NCI-H345 treated with DMSO at 0.1 percent for 48 hours (cell line): Measurements from ENCODE around the gene SHC1.

Experiments used
- DNase-seq: peaks from one replicate; lab custom pipeline; 2025; ENCODE audit not compliant: unreplicated experiment; lab: John Stamatoyannopoulos, UW

The SHC1 gene

DNA sequence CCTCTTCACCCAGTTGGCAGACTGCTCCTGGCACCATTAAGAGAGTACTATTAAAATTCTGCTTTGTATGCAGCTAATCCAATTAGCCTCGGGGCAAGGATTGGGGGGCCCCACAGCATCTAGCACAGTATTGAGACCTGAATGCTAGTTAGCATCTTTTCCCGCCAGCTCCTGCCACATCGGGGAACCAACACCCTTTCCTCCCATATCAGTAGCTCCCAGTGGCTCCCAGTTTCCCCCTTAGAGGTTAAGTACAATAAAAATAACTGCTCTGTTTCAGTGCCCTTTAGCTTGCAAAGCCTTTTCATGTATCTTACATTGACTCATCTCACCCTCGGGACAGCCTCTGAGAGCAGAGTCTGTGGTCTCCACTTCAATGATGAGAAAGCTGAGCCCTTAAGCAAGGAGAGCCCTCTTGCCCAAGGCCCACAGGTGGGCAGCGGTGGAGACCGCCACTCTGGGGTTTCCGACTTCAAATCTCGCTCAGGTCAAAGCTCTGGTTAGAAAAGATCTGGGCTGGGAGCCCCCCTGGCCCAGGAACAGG is 29.8 kb downstream of the SHC1 start:
- DNase-seq, result no peak

DNA sequence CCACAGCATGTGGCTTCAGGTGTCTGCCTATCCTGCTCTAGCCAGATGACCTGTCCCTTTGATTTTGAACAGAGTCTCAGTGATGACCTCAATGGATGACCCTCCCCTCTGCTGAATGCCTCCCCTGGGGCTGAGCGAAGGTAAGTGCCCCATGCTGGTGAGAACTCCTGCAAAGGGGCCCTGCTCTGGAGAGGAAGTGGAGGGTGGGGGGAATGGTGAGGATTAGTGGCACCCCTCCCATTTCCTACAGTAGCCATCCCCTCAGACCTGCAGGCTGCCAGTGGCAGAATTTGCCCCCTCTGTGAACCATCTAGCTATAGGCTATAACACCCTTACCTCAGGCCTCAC is 30.4 kb downstream of the SHC1 start:
- DNase-seq, result no peak

DNA sequence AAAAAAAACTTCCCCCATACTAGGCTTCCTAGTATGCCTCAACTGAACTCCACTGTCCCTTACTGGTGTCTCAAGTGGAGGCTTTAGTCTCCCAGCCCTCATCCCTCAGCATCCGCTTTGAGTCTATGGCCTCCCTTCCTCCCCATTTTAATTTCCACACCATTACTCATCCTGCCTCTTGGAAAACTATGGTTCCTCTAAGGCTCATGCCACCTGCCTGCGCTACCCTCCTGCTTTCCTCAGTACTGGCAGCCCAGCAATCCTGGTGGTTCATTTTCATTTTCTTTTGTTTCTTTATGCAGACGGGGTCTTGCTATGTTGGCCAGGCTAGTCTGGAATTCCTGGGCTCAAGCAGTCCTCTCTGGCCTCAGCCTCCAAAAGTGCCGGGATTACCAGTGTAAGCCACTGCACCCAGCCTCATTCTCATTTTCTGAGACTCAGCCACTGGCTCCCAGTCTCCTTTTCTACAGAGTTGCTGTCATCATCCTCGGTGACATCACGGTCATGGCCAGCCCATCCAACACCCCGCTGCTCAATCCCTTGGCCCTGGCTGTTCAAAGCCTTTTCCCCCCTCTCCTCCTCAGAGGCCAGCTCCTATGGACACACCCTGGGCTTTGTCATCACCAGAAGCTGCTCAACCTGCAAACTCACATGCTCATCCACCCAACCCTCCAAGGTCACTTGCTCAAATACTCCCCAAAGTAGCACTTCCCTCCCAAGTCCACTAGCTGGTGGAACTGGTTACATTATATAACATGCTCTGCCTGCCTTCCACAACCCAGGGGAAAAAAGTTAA is 31.7 kb downstream of the SHC1 start:
- no peak for DNase-seq

DNA sequence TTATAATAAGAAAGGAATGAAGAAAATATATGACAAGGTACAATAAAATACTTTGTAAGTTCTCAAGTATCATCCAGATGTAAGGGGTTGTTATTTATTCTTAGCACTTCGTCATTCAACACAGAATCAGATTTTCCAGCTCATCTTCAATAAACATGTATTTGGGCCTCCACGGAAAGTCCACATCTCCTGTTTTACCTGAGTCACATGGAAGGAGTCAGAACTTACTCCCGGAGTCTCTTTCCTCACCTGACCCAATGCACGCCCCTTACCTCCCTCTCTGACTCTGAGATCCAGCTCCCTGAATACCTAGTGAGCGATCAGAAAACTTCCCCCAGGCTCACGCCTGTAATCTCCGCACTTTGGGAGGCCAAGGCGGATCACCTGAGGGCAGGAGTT is 32.6 kb downstream of the SHC1 start:
- DNase-seq, result no peak

DNA sequence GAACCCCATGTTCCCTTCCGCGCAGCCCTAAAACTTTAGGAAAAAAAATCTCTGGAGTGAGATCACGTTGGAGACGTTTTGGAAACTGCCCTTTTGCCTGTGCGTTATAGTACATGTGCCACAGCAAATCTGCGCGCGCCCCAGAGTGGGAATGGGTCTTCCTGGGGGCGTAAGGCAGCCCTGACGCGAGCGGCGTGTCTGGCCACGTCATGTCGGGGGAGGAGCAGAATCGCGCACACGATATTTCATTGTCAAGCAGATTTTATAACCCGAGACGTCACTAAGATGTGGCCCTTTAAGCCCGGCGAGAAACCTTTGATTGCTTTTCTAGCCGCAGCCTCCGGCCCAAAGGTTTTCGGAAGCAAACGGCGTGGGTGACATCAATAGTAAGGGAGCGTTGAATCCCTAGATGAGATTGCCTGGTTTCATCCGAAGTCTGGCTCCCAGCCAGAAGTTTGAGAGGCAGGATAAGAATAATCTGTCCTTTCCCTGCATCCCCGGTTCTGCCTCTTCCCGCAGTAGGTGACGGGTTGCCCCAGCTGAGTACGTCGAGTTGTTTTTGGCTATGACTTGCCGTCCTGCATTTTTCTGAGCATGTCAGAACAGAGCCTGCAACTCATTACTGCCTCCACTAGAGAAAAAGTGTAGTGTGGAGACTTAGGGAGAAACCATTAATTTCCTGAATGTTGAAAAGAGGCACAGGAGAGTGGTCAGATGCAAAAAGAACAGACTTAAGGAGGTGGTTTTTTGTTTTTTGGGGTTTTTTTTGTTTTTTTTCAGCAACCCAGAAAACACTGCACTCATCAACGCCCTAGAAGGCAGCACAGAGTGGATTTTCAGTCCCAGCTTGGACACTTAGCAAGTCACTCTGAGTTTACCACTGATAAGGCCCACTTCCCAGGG is 33.2 kb downstream of the SHC1 start:
- DNase-seq, result peak; percentile 99

DNA sequence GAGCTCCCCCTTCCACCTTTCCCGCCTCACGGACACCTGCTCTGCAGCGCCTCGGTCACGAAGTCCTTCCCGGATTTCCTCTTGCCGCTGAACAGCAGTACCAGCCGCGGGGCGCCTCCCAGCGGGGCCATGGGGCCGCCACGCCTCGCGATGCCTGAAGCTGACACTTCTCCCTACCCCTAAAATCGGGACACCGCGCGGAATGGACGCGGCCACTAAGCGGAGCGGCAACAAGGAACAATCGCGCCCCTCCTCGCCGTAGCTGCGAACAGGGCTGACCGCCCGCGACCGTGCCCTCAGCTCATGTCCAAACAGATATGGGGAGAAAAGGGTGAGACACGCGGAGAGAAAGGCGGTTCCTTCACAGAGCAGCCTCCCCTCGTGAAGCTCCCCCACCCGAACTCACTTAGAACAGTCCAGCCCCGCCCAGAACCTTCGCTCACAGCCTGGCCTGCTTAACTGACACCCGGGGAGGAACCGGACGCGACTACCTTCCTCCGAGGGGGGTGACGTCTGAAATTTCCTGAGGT is 33.9 kb downstream of the SHC1 start, which contains the start of gene PMVK:
Gene PMVK (minus strand): TSS at position 165 of the 530 bp plus-strand sequence. CDS start 34 bp downstream, at position 131.
- peak; percentile 99 for DNase-seq

DNA sequence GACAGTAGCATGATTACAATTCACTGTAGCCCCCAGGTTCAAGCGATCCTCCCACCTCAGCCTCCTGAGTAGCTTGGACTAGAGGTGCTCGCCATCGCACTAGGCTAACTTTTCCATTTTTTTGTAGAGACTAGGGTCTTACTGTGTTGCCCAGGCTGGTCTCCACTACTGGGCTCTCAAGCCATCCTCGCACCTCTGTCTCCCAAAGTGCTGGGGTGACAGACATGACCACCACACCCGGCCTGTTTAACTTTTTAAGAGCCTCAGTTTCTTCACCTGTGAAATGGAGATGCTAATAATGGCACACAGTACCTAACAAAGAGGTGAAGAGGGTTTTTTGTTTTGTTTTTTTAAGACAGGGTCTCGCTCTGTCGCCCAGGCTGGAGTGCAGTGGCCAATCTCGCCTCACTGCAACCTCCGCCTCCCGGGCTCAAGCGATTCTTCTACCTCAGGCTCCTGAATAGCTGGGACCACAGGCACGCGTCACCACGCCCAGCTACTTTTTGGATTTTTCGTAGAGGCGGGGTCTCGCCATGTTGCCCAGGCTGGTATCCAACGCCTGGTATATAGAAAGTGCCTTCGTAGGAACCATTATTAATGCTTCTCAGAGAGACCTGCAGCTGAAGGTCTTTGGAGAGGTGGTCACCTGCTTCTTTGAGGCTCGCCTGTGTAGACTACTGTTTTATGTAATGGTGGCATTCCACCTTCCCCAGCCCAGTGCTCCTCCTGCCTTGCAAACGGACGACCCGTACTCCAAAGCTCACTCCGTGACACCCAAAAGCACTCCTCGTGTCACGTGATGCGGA is 34.6 kb downstream of the SHC1 start:
- no peak for DNase-seq

DNA sequence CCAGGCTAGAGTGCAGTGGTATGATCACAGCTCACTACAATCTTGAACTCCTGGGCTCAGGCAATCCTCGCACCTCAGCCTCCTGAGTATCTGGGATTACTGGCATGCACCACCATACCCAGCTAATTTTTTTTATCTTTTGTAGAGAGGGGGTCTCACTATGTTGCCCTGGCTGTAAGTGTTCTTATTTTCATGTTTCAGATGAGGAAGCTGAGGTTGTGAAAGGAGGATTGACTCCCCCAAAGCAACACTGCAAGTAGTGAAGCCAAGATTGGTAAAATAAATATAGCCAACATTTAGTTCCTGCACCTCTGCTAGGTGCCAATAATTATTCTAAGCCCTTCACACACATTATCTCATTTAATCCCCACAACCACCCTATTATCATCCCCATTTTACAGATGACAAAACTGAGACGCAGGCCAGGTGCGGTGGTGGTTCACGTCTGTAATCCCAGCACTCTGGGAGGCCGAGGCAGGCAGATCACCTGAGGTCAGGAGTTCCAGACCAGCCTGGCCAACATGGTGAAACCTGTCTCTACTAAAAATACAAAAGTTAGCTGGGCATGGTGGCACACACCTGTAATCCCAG is 36.1 kb downstream of the SHC1 start:
- DNase-seq, result no peak

DNA sequence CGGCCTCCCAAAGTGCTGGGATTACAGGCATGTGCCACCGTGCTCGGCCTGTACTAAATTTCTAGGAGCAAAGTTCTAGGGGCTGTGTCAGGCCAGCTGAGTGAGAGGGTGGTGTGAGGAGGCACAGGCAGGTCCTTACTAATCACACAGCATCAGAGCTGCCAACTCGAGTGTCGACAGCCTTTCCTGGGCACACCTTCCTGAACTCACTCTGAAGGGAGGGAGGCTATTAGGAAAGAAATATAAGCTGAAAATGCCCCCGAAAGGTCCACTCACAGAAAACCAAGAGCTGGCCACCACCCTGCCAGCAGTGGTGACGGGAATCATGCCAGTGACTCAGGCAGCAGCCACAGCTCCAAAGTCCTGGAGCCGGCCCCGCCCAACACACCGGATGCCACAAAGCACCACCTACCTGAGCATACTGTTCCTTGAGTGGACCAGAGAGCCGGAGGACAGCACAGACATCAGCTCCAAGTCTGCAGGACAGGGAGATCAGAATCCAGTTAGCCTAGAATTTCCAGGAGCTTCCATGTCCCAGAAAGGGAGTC is 38.5 kb downstream of the SHC1 start:
- DNase-seq, result no peak

DNA sequence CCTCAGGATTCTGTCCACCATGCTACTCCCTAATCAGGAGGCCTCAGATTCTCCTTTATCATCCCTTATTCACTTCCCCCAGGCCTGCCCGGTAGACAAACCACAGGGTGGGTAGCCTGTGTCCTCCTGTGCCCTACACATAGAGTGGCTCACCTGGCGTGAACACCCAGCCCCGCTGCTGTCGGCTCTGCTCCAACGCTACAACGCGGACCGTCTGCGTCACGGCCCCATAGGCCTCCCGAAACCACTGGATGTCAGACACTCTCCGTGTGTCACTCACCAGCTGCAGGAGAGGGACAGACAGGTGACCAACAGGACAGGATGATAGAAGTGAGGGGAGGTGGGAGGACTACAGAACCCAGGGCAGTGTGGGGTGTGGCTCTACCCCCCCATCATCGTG is 44.3 kb downstream of the SHC1 start:
- no peak for DNase-seq

DNA sequence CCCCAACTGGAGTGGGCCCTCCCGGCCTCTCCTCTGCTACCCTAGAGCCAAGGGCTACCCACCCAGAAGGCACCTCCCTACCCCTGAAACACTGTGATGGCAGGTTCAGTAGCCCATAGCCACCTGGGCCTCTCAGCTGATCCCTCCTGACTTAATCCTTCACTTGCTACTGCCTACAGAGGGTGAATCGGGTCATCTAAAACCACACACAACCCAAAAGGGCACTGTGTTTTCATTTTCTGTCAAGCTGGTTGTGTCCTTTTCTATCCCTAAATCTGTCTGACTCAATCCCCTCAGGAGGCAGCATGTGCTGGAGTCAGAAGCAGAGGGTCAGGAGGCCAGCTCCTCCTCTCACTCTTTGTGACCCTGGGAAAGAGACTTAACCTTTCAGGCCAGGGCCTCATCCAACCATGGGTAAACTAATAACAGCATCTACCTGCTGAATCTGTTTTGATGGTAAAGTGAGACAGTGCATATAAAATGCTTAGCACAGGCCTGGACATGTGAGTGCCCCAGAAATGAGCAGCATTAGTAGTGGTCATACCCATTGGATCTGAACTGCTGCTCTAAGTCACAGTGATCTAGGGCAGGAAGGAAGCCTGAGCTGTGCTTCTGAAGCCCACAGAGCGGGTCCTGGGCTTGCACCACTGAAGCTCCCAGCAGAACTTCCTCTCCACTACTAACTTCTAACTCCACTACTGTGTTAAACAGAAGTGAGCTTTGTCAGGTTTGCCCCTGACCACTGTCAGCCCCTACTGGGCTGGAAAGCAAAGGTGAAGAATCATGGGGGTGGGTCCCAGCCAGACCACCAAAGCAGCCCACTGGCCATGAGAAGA is 45.0 kb downstream of the SHC1 start:
- no peak for DNase-seq

DNA sequence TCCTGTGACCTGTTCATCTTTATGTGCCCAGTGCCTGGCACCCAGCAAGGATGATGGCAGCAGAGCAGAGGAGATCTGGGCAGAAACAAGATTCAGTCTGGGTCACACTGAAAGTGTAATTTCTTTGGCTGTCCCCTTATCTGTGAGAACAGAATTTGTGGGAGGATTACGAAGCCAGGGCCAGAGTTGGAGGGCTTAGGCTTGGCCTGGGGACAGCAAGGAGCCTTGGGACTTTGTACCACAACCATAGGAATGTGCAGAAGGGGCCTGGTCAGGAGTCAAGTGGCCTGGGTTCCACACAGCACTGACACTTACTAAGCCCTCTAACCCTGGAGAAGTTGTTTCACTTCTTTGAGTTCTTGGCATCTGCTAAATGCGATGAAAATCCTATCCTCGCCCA is 46.9 kb downstream of the SHC1 start:
- DNase-seq, result no peak

DNA sequence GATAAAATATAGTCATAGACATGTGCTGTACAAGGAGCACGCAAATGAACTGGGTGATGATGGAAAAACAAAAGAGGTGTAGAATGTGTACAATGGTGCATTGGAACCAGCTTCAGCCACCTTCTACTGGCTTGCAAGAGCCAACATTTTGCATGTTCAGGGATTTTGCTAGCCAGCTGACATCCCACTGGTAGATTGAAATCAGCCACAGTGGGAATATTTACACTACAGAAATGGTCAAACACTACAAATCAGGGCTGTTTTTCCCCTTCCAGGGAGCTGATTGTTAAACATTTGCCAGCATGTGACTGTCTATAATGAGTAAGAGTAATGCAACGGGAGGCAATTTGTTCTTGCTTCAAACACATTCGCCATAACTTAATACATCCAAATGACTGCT is 57.3 kb downstream of the SHC1 start:
- DNase-seq, result peak; percentile 17

DNA sequence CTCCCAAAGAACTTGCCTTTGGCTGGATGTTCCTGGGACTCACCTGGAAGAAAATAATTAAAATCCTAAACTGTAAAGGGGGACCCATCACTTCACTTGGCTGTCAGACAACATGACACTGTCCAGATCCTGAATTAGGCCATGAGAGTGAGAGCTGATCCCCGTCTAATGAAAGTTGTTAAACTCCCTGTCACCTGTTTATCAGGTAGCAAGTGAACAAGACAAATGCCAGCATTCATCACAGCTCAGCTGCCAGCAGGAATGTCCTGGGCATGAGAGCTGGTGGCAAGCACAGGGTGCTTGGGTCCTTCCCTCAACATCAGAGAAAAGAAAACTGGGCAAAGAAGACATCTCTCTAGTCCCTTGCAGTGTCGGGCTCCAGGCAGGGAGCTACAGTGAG is 57.8 kb downstream of the SHC1 start:
- DNase-seq, result no peak
